Activated CD4-positive, alpha-beta T cell treated with anti-CD3 and anti-CD28 coated beads, Interleukin-2, amount 10 ng/mL, durations not matched to agents 7 days and 5 days (primary cell): ENCODE measurements around the gene KCNMA1. TPM values are rescaled to one million over a fixed set of nuclear protein-coding genes. Genes with fewer than 3 reads are reported as not detected.

Source experiments
- CTCF ChIA-PET: fragments of 350-600 bp; sonication (Branson Sonifier 250); formaldehyde crosslinking; loops from one replicate; lab custom pipeline; 2021; ENCODE audit warnings: antibody characterized with exemption; lab: Charles Lee
- POLR2A ChIA-PET: fragments of 350-600 bp; sonication (Branson Sonifier 250); formaldehyde crosslinking; loops from one replicate; lab custom pipeline; 2021; ENCODE audit warnings: antibody characterized with exemption; lab: Charles Lee
- DNase-seq: peaks from one replicate; pipeline ENCODE4 v3.0.0-alpha.2; 2020
- H3K27ac Mint-ChIP-seq: one replicate; pipeline ENCODE4 v1.8.0; 2021; ENCODE audit warnings: mild to moderate bottlenecking, moderate library complexity, mixed read lengths
- H3K27me3 Mint-ChIP-seq: one replicate; pipeline ENCODE4 v1.8.0; 2021; ENCODE audit warnings: mixed read lengths
- H3K36me3 Mint-ChIP-seq: one replicate; pipeline ENCODE4 v1.8.0; 2021; ENCODE audit warnings: low read depth, mixed read lengths
- H3K4me1 Mint-ChIP-seq: one replicate; pipeline ENCODE4 v1.8.0; 2021; ENCODE audit warnings: mixed read lengths
- H3K4me3 Mint-ChIP-seq: one replicate; pipeline ENCODE4 v1.8.0; 2021; ENCODE audit warnings: mild to moderate bottlenecking, moderate library complexity, mixed read lengths
- H3K9me3 Mint-ChIP-seq: one replicate; pipeline ENCODE4 v1.8.0; 2021; ENCODE audit warnings: mixed read lengths
- total RNA-seq, 2 experiments: library from RNA; stranded (reverse); gene quantifications; one replicate each; pipeline ENCODE4 v1.2.3, GENCODE V29; 2021

The KCNMA1 gene
- total RNA-seq, 2 experiments from 2014 or later: not detected

- Mint-ChIP-seq H3K4me3 (no peak overlapping the region), H3K27ac (no peak overlapping the region), H3K27me3 (no peaks in the 10 kb centered on the region), H3K4me1 (no peaks in the 10 kb centered on the region), H3K36me3 (no peaks in the 10 kb centered on the region), H3K9me3 (no peaks in the 10 kb centered on the region)
- CTCF ChIA-PET: no interaction called here
- DNase-seq: no peak
- POLR2A ChIA-PET: no interaction called here
Observed at GRCh38 chr10:76921383-76922010, 716.1 kb downstream of the KCNMA1 start.

- POLR2A ChIA-PET: no interaction called here
Observed at GRCh38 chr10:76920581-76920980, 717.0 kb downstream of the KCNMA1 start.

GRCh38 chr10:76918106-76918505 is 719.5 kb downstream of the KCNMA1 start:
- DNase-seq: no peak
- no peaks in the 10 kb centered on the region for H3K4me1 Mint-ChIP-seq
- POLR2A ChIA-PET: no interaction called here
- H3K27ac Mint-ChIP-seq: no peak overlapping the region
- H3K36me3 Mint-ChIP-seq: no peaks in the 10 kb centered on the region
- H3K9me3 Mint-ChIP-seq: no peaks in the 10 kb centered on the region
- H3K4me3 Mint-ChIP-seq: no peak overlapping the region
- CTCF ChIA-PET: no interaction called here
- H3K27me3 Mint-ChIP-seq: no peaks in the 10 kb centered on the region

More at GRCh38 chr10:76920581-76920980, 717.0 kb downstream of the KCNMA1 start:
- Mint-ChIP-seq H3K27me3 (no peaks in the 10 kb centered on the region), H3K36me3 (no peaks in the 10 kb centered on the region), H3K4me3 (no peak overlapping the region), H3K27ac (no peak overlapping the region), H3K9me3 (no peaks in the 10 kb centered on the region), H3K4me1 (no peaks in the 10 kb centered on the region)
- no peak for DNase-seq
- CTCF ChIA-PET: no interaction called here

GRCh38 chr10:76917071-76917470 is 720.5 kb downstream of the KCNMA1 start:
- CTCF ChIA-PET: no interaction called here
- H3K9me3 Mint-ChIP-seq: no peaks in the 10 kb centered on the region
- H3K27ac Mint-ChIP-seq: no peak overlapping the region
- POLR2A ChIA-PET: no interaction called here
- H3K4me1 Mint-ChIP-seq: no peaks in the 10 kb centered on the region
- no peaks in the 10 kb centered on the region for H3K36me3 Mint-ChIP-seq
- H3K27me3 Mint-ChIP-seq: no peaks in the 10 kb centered on the region
- DNase-seq: no peak
- no peak overlapping the region for H3K4me3 Mint-ChIP-seq

GRCh38 chr10:76916536-76916935 is 721.1 kb downstream of the KCNMA1 start:
- Mint-ChIP-seq H3K27me3 (no peaks in the 10 kb centered on the region), H3K9me3 (no peaks in the 10 kb centered on the region), H3K4me1 (no peaks in the 10 kb centered on the region), H3K4me3 (no peak overlapping the region), H3K36me3 (no peaks in the 10 kb centered on the region), H3K27ac (no peak overlapping the region)
- CTCF ChIA-PET: no interaction called here
- no peak for DNase-seq
- POLR2A ChIA-PET: no interaction called here

- CTCF ChIA-PET: no interaction called here
- Mint-ChIP-seq H3K4me3 (no peak overlapping the region), H3K36me3 (no peaks in the 10 kb centered on the region), H3K27me3 (no peaks in the 10 kb centered on the region), H3K4me1 (no peaks in the 10 kb centered on the region), H3K9me3 (no peaks in the 10 kb centered on the region), H3K27ac (no peak overlapping the region)
- POLR2A ChIA-PET: no interaction called here
- DNase-seq: no peak
Observed at GRCh38 chr10:76915316-76915715, 722.3 kb downstream of the KCNMA1 start.

- Mint-ChIP-seq H3K4me3 (no peak overlapping the region), H3K9me3 (no peaks in the 10 kb centered on the region), H3K27me3 (no peaks in the 10 kb centered on the region), H3K36me3 (no peaks in the 10 kb centered on the region), H3K27ac (no peak overlapping the region), H3K4me1 (no peaks in the 10 kb centered on the region)
- CTCF ChIA-PET: no interaction called here
- POLR2A ChIA-PET: no interaction called here
- no peak for DNase-seq
Observed at GRCh38 chr10:76911184-76911583, 726.4 kb downstream of the KCNMA1 start.

- CTCF ChIA-PET: no interaction called here
Observed at GRCh38 chr10:76910184-76910962, 727.2 kb downstream of the KCNMA1 start.

GRCh38 chr10:76906256-76906655 is 731.4 kb downstream of the KCNMA1 start:
- Mint-ChIP-seq H3K4me3 (no peak overlapping the region), H3K27me3 (no peaks in the 10 kb centered on the region), H3K27ac (no peak overlapping the region), H3K36me3 (no peaks in the 10 kb centered on the region), H3K4me1 (no peaks in the 10 kb centered on the region), H3K9me3 (no peaks in the 10 kb centered on the region)
- no peak for DNase-seq
- ChIA-PET POLR2A (no interaction called here), CTCF (no interaction called here)

More at GRCh38 chr10:76910184-76910962, 727.2 kb downstream of the KCNMA1 start:
- Mint-ChIP-seq H3K4me3 (no peak overlapping the region), H3K27me3 (no peaks in the 10 kb centered on the region), H3K4me1 (no peaks in the 10 kb centered on the region), H3K27ac (no peak overlapping the region), H3K9me3 (no peaks in the 10 kb centered on the region), H3K36me3 (no peaks in the 10 kb centered on the region)
- no peak for DNase-seq
- POLR2A ChIA-PET: no interaction called here

GRCh38 chr10:76905251-76905650 is 732.4 kb downstream of the KCNMA1 start:
- Mint-ChIP-seq H3K4me1 (no peaks in the 10 kb centered on the region), H3K27ac (no peak overlapping the region), H3K4me3 (no peak overlapping the region), H3K27me3 (no peaks in the 10 kb centered on the region), H3K9me3 (no peaks in the 10 kb centered on the region), H3K36me3 (no peaks in the 10 kb centered on the region)
- ChIA-PET POLR2A (no interaction called here), CTCF (no interaction called here)
- no peak for DNase-seq

- no peaks in the 10 kb centered on the region for H3K36me3 Mint-ChIP-seq
- H3K27me3 Mint-ChIP-seq: peaks cover 2% of the 10 kb centered on the region
- POLR2A ChIA-PET: no interaction called here
- no peaks in the 10 kb centered on the region for H3K4me1 Mint-ChIP-seq
- DNase-seq: no peak
- H3K27ac Mint-ChIP-seq: no peak overlapping the region
- no peak overlapping the region for H3K4me3 Mint-ChIP-seq
- no peaks in the 10 kb centered on the region for H3K9me3 Mint-ChIP-seq
- CTCF ChIA-PET: no interaction called here
Observed at GRCh38 chr10:76903387-76903945, 734.1 kb downstream of the KCNMA1 start.

- H3K9me3 Mint-ChIP-seq: no peaks in the 10 kb centered on the region
- no peak overlapping the region for H3K27ac Mint-ChIP-seq
- H3K4me3 Mint-ChIP-seq: no peak overlapping the region
- POLR2A ChIA-PET: no interaction called here
- H3K27me3 Mint-ChIP-seq: peaks cover 2% of the 10 kb centered on the region
- H3K36me3 Mint-ChIP-seq: no peaks in the 10 kb centered on the region
- H3K4me1 Mint-ChIP-seq: no peaks in the 10 kb centered on the region
- CTCF ChIA-PET: no interaction called here
- no peak for DNase-seq
Observed at GRCh38 chr10:76902949-76903348, 734.7 kb downstream of the KCNMA1 start.

- Mint-ChIP-seq H3K36me3 (no peaks in the 10 kb centered on the region), H3K9me3 (no peaks in the 10 kb centered on the region), H3K4me3 (no peak overlapping the region), H3K27me3 (peaks cover 2% of the 10 kb centered on the region), H3K27ac (no peak overlapping the region), H3K4me1 (no peaks in the 10 kb centered on the region)
- DNase-seq: no peak
- ChIA-PET CTCF (no interaction called here), POLR2A (no interaction called here)
Observed at GRCh38 chr10:76901701-76902100, 735.9 kb downstream of the KCNMA1 start.
